NCI-H1694 treated with DMSO at 0.1 percent for 48 hours (cell line): ENCODE results near the gene PAGR1.
"Not testable (repeated sequence)": the region's sequence is repeated elsewhere in the genome, so short reads cannot be mapped to it uniquely, and the experiment has no call there.

Source experiments
- DNase-seq: peaks from one replicate; lab custom pipeline; 2025; lab: John Stamatoyannopoulos, UW

The PAGR1 gene

GRCh38 chr16:29868396-29869009, 52.6 kb downstream of the PAGR1 start:
- no peak for DNase-seq

GRCh38 chr16:29869067-29869466, 53.1 kb downstream of the PAGR1 start:
- not testable (repeated sequence) for DNase-seq
